DMS79 (cell line): ENCODE results near the gene NFYA.
A peak's percentile ranks its signal among the peaks of the same experiment; 100 is the strongest.

Experiments used
- DNase-seq: peaks from one replicate; lab custom pipeline; 2025; lab: John Stamatoyannopoulos, UW

The NFYA gene

GRCh38 chr6:41119508-41119907, 46.7 kb downstream of the NFYA start:
- no peak for DNase-seq

DNA sequence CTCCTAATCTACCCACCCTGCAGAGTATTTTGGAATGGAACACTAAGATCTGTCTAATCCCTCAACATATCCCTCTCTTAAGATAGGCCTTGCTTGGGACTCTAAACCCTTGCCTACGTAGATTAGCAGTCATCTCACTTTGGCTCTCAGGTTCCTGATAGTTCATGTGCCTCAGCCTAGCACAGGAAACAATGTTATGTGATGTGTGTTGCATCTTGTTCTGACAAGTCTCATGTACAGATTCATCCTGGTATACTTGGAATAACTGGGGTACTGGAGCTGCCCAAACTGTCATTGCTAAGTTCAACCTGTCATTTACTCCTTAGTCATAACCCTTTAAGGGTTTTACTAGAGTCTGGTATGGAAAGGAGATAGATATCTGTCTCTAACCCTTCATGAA, 47.3 kb downstream of the NFYA start:
- no peak for DNase-seq

GRCh38 chr6:41122373-41122772, 49.6 kb downstream of the NFYA start:
- peak; percentile 42 for DNase-seq

- DNase-seq, result peak; percentile 45
Measured at GRCh38 chr6:41122918-41123317, 50.1 kb downstream of the NFYA start.

- DNase-seq, result no peak
Measured at GRCh38 chr6:41125282-41125681, 52.5 kb downstream of the NFYA start.

DNA sequence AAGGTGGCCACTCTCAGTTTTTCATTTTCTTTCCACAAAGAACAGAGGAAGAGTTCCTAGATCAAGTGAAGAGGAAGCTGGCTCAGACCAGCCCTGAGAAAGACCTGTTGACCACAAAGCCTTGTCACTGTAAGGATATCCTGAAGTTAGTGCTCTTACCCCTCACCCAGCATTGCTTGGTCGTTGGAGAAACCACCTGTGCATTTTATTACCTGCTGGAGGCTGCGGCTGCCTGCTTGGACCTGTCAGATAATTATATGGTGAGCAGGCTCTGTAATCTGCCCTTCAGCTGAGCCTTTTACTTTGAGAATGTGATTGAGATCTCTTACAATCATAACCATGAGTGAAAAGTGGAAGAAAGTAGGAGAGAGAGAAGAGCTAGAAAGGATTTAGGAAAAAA, 59.5 kb downstream of the NFYA start:
- DNase-seq, result peak; percentile 50

GRCh38 chr6:41135062-41135832, 62.5 kb downstream of the NFYA start:
- DNase-seq, result no peak

DNA sequence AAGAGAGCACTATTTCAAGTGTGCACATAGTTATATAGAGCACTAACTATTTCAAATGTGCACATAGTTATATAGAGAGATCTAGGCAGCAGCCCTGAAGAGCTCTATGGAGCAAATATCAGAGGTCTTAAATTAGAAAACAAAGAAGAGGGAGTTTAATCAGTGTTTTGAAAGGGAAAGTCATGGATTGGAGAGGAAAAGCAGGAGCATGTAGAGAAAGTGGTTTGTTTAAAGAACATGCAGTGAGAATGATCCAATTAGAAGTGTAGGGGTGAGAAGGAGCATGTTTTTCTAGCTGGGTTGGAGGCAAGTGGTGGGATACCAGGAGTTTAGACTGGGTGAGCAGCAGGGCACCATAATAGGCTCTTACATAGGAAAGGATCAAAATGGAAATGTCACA, 64.1 kb downstream of the NFYA start:
- DNase-seq, result no peak

- DNase-seq, result no peak
Measured at GRCh38 chr6:41147917-41148316, 75.1 kb downstream of the NFYA start.
